Gastroesophageal sphincter (tissue), 3 donors: ENCODE measurements around the gene AIFM1.

Experiments used
- EP300 ChIP-seq: sonication (generic); formaldehyde crosslinking; IDR thresholded peaks from one replicate; pipeline ENCODE4 v1.6.1; 2017; ENCODE audit warnings: antibody characterized with exemption, mild to moderate bottlenecking
- POLR2A ChIP-seq, 2 donors: fragments of 450-650 bp; IDR thresholded peaks; one replicate each; pipeline ENCODE4 v1.6.1; 2017; ENCODE audit warnings: antibody characterized with exemption in 2 of 2, mild to moderate bottlenecking in 2 of 2, moderate library complexity in 1 of 2
- POLR2AphosphoS5 ChIP-seq: sonication (generic); formaldehyde crosslinking; IDR thresholded peaks from one replicate; pipeline ENCODE4 v1.6.1; 2017; ENCODE audit warnings: antibody characterized with exemption
- TF ChIP-seq, protein P1 (sequence below), 4 experiments: fragments of 200-600 bp in 2 of 4; fragments of 450-650 bp in 2 of 4; sonication (generic) in 1 of 4; IDR thresholded peaks; one replicate each; pipeline ENCODE4 v1.5.1; 2017 to 2019; ENCODE audit warnings: antibody characterized with exemption in 4 of 4, mild to moderate bottlenecking in 2 of 4, moderate library complexity in 2 of 4

DNA sequence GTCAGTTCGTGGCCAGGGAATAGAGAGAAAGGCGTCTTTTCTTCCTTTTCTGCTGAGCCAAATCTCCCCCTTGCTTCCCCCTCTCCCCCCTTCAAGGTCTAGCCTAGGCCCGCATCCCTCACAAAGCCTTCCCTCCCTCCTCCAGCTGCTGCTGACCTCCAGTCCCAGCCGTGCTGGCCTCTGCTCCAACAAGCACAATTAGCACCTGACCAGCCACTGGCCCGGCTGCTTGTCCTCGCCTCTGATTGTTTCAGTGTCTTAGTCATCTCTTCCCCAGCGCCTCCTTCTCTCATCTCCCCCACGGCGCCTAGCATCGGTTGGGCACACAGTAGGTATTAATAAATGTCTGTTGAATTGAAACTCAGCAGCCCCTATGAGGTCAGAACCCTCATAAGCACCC, 59.6 kb downstream of the AIFM1 start:
- TF ChIP-seq POLR2A (IDR thresholded peaks at IDR 0.05), result no peak
- TF ChIP-seq, protein P1, sequence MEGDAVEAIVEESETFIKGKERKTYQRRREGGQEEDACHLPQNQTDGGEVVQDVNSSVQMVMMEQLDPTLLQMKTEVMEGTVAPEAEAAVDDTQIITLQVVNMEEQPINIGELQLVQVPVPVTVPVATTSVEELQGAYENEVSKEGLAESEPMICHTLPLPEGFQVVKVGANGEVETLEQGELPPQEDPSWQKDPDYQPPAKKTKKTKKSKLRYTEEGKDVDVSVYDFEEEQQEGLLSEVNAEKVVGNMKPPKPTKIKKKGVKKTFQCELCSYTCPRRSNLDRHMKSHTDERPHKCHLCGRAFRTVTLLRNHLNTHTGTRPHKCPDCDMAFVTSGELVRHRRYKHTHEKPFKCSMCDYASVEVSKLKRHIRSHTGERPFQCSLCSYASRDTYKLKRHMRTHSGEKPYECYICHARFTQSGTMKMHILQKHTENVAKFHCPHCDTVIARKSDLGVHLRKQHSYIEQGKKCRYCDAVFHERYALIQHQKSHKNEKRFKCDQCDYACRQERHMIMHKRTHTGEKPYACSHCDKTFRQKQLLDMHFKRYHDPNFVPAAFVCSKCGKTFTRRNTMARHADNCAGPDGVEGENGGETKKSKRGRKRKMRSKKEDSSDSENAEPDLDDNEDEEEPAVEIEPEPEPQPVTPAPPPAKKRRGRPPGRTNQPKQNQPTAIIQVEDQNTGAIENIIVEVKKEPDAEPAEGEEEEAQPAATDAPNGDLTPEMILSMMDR (IDR thresholded peaks at IDR 0.05), result no peak
- no peak for TF ChIP-seq POLR2AphosphoS5
- no peak for TF ChIP-seq EP300
